ENCODE measurements around the gene RPS27A. TPM values are rescaled to one million over a fixed set of nuclear protein-coding genes. Genes with fewer than 3 reads are reported as not detected.

RPS27A gene
- total and polyA plus RNA-seq, 2 experiments from 2014 or later = 1,606 to 1,672 TPM

GRCh38 chr2:55233658-55233940, 1.1 kb downstream of the RPS27A start:
- H3K4me2 ChIP-seq = peak overlapping the region; percentile 94
- DNase-seq (ENCODE audit: low spot score) (no peak), ATAC-seq (no peak)
- H3K4me1 ChIP-seq (ENCODE audit: insufficient read depth) = peaks cover 18% of the 10 kb centered on the region
- H3K27me3 ChIP-seq (ENCODE audit: insufficient read depth) = no peaks in the 10 kb centered on the region
- H2AFZ ChIP-seq = no peak overlapping the region
- H4K20me1 ChIP-seq (replicated peaks; ENCODE audit: insufficient read depth) = peaks cover 16% of the 10 kb centered on the region; the same call in 1 of the 2 replicates
- H3K36me3 Mint-ChIP-seq (ENCODE audit: low read depth) = peaks cover 51% of the 10 kb centered on the region
- H3K4me3 Mint-ChIP-seq = peak overlapping the region; percentile 94
- TF ChIP-seq, protein P1, sequence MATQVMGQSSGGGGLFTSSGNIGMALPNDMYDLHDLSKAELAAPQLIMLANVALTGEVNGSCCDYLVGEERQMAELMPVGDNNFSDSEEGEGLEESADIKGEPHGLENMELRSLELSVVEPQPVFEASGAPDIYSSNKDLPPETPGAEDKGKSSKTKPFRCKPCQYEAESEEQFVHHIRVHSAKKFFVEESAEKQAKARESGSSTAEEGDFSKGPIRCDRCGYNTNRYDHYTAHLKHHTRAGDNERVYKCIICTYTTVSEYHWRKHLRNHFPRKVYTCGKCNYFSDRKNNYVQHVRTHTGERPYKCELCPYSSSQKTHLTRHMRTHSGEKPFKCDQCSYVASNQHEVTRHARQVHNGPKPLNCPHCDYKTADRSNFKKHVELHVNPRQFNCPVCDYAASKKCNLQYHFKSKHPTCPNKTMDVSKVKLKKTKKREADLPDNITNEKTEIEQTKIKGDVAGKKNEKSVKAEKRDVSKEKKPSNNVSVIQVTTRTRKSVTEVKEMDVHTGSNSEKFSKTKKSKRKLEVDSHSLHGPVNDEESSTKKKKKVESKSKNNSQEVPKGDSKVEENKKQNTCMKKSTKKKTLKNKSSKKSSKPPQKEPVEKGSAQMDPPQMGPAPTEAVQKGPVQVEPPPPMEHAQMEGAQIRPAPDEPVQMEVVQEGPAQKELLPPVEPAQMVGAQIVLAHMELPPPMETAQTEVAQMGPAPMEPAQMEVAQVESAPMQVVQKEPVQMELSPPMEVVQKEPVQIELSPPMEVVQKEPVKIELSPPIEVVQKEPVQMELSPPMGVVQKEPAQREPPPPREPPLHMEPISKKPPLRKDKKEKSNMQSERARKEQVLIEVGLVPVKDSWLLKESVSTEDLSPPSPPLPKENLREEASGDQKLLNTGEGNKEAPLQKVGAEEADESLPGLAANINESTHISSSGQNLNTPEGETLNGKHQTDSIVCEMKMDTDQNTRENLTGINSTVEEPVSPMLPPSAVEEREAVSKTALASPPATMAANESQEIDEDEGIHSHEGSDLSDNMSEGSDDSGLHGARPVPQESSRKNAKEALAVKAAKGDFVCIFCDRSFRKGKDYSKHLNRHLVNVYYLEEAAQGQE (IDR thresholded peaks at IDR 0.05; ENCODE audit: unreplicated experiment) = no peak
- TF ChIP-seq EZH2 (IDR thresholded peaks at IDR 0.05; ENCODE audit: low read depth, unreplicated experiment) (no peak), CTCF (conservative IDR thresholded peaks at IDR 0.05; ENCODE audit: low read depth in 2 of 2) (no peak), NANOG (IDR thresholded peaks at IDR 0.05; ENCODE audit: borderline replicate concordance) (no peak), POLR2AphosphoS5 (IDR thresholded peaks at IDR 0.05; ENCODE audit: low read depth) (no peak), STAT1 (IDR thresholded peaks at IDR 0.05; ENCODE audit: unreplicated experiment) (no peak), ZNF331 (CRISPR knock-in tag; IDR thresholded peaks at IDR 0.05; ENCODE audit: low read depth) (no peak), ZNF462 (CRISPR knock-in tag; IDR thresholded peaks at IDR 0.05) (no peak), JUNB (IDR thresholded peaks at IDR 0.05; ENCODE audit: unreplicated experiment) (no peak), EZH2phosphoT487 (IDR thresholded peaks at IDR 0.05; ENCODE audit: unreplicated experiment) (no peak), ETS1 (IDR thresholded peaks at IDR 0.05) (no peak), ZNF114 (CRISPR knock-in tag; IDR thresholded peaks at IDR 0.05) (no peak), CREB1 (CRISPR knock-in tag; IDR thresholded peaks at IDR 0.05; ENCODE audit: low read depth) (no peak)
- peaks cover 38% of the 10 kb centered on the region for H3K36me3 ChIP-seq (ENCODE audit: insufficient read depth)
- H3K9me2 ChIP-seq (ENCODE audit: insufficient read depth) = 0 out of 2 replicates have a peak, but pooled peaks cover 6% of the 10 kb centered on the region
- H3F3A ChIP-seq (replicated peaks; ENCODE audit: low read depth) = peaks cover 41% of the 10 kb centered on the region
- H3K79me2 ChIP-seq (replicated peaks; ENCODE audit: insufficient read depth) = peaks cover 44% of the 10 kb centered on the region
- H3K27ac Mint-ChIP-seq = peak overlapping the region; percentile 99
- H3K9me3 Mint-ChIP-seq = no peaks in the 10 kb centered on the region; the same call in 2 of the 3 replicates
- H3K4me1 Mint-ChIP-seq = peaks cover 18% of the 10 kb centered on the region
- peak overlapping the region; percentile 79 for H3K27ac ChIP-seq (ENCODE audit: low read depth)
- peaks cover 35% of the 10 kb centered on the region for H3K27me3 Mint-ChIP-seq (ENCODE audit: insufficient read depth, low read depth, poor library complexity)
- peak overlapping the region; percentile 90 for H3K4me3 ChIP-seq
